ENCODE measurements around the gene PTPN1. TPM values are rescaled to one million over a fixed set of nuclear protein-coding genes. Genes with fewer than 3 reads are reported as not detected.

The PTPN1 gene
- total RNA-seq, 6 experiments from 2014 or later, result 37.8 to 46.5 (median 45.2) TPM

GRCh38 chr20:50630578-50631263 lies 120.5 kb downstream of the PTPN1 start:
- Mint-ChIP-seq H3K9me3 (no peaks in the 10 kb centered on the region), H3K27ac (no peak overlapping the region), H3K27me3 (ENCODE audit: insufficient read depth) (peaks cover 17% of the 10 kb centered on the region), H3K4me1 (ENCODE audit: low read depth) (peaks cover 4% of the 10 kb centered on the region; the same call in 1 of the 2 replicates), H3K36me3 (ENCODE audit: low read depth) (no peaks in the 10 kb centered on the region), H3K4me3 (no peak overlapping the region)
- no peak for DNase-seq
- TF ChIP-seq CTCF (IDR thresholded peaks at IDR 0.05), result no peak

- DNase-seq, result no peak
- TF ChIP-seq CTCF (IDR thresholded peaks at IDR 0.05), result no peak
- H3K4me1 Mint-ChIP-seq (ENCODE audit: low read depth), result peaks cover 18% of the 10 kb centered on the region
Measured at GRCh38 chr20:50632236-50632635, 122.1 kb downstream of the PTPN1 start.

GRCh38 chr20:50632701-50633100 lies 122.5 kb downstream of the PTPN1 start:
- no peak for DNase-seq
- Mint-ChIP-seq H3K27me3 (ENCODE audit: insufficient read depth) (peaks cover 17% of the 10 kb centered on the region), H3K4me1 (ENCODE audit: low read depth) (peaks cover 20% of the 10 kb centered on the region), H3K36me3 (ENCODE audit: low read depth) (no peaks in the 10 kb centered on the region), H3K9me3 (no peaks in the 10 kb centered on the region), H3K4me3 (no peak overlapping the region), H3K27ac (no peak overlapping the region)
- no peak for TF ChIP-seq CTCF (IDR thresholded peaks at IDR 0.05)

More at GRCh38 chr20:50632236-50632635, 122.1 kb downstream of the PTPN1 start:
- Mint-ChIP-seq H3K36me3 (ENCODE audit: low read depth) (no peaks in the 10 kb centered on the region), H3K27me3 (ENCODE audit: insufficient read depth) (peaks cover 17% of the 10 kb centered on the region), H3K27ac (no peak overlapping the region), H3K4me3 (no peak overlapping the region), H3K9me3 (no peaks in the 10 kb centered on the region)

- TF ChIP-seq CTCF (IDR thresholded peaks at IDR 0.05), result no peak
- Mint-ChIP-seq H3K4me1 (ENCODE audit: low read depth) (peaks cover 27% of the 10 kb centered on the region), H3K4me3 (no peak overlapping the region), H3K27me3 (ENCODE audit: insufficient read depth) (peaks cover 16% of the 10 kb centered on the region), H3K27ac (no peak overlapping the region), H3K36me3 (ENCODE audit: low read depth) (no peaks in the 10 kb centered on the region), H3K9me3 (no peaks in the 10 kb centered on the region)
- no peak for DNase-seq
Measured at GRCh38 chr20:50633361-50633760, 123.2 kb downstream of the PTPN1 start.

- Mint-ChIP-seq H3K27ac (no peak overlapping the region), H3K4me1 (ENCODE audit: low read depth) (peaks cover 31% of the 10 kb centered on the region)
Measured at GRCh38 chr20:50634191-50634590, 124.0 kb downstream of the PTPN1 start.

More at GRCh38 chr20:50634191-50634590, 124.0 kb downstream of the PTPN1 start:
- no peak for DNase-seq
- H3K9me3 Mint-ChIP-seq, result no peaks in the 10 kb centered on the region
- peaks cover 16% of the 10 kb centered on the region for H3K27me3 Mint-ChIP-seq (ENCODE audit: insufficient read depth)
- no peaks in the 10 kb centered on the region for H3K36me3 Mint-ChIP-seq (ENCODE audit: low read depth)
- no peak overlapping the region for H3K4me3 Mint-ChIP-seq
- TF ChIP-seq CTCF (IDR thresholded peaks at IDR 0.05), result no peak

Small RNA genes lying within 50 kb of the gene (microRNA-seq; reads per million reads assigned to microRNA genes)
- gene MIR1302-5 (not detected), gene MIR645 (not detected)

Other genes with a start within 250 kb of the PTPN1 start
- under 1 TPM; 0.07 to 0.25 (median 0.11) TPM for gene RIPOR3, start 181.2 kb downstream of the PTPN1 start, total RNA-seq (2021; fragmentation: NEBNext Ultra II Directional; extraction: Animal tissue kit (Norgen Biotek cat#: 25700))
- under 1 TPM; 0.24 to 0.68 (median 0.51) TPM for gene PARD6B, start 221.2 kb downstream of the PTPN1 start, total RNA-seq (2021; fragmentation: NEBNext Ultra II Directional; extraction: Animal tissue kit (Norgen Biotek cat#: 25700))

All from HFFc6 (cell line).